Esophagus muscularis mucosa (tissue), 3 donors: ENCODE data around the gene AGFG2.

Experiments
- POLR2A ChIP-seq: fragments of 450-650 bp; IDR thresholded peaks from one replicate; pipeline ENCODE4 v1.6.1; 2017; ENCODE audit warnings: antibody characterized with exemption, moderate library complexity, mild to moderate bottlenecking, low read depth
- TF ChIP-seq, protein P1 (sequence below), 3 experiments: fragments of 200-600 bp in 2 of 3; fragments of 450-650 bp in 1 of 3; sonication (generic) in 2 of 3; IDR thresholded peaks; one replicate each; pipeline ENCODE4 v1.5.1; 2017 to 2019; ENCODE audit warnings: antibody characterized with exemption in 3 of 3, mild to moderate bottlenecking in 2 of 3, moderate library complexity in 1 of 3

DNA sequence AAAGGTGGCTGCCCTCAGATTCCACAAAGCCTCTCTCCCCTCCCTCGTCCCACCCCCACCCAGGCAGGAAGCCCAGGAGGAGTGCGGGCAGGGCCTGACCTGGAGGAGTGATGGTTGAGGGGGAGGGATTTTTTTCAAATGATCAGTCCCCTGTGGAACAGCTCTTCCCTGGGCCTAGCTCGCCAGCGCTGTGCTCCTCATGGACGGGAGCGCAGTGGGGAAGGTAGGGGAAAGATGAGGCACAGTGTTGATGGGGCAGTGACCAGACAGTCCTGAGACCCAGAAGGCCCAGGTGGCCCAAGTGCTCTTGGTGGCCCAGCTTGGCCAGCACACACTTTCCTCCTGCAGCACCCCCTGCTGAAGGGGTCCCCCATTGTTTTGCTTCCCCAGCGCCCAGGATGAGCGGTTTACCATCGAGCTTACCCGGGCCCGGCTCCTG is 26.1 kb downstream of the AGFG2 start:
- TF ChIP-seq, protein P1, sequence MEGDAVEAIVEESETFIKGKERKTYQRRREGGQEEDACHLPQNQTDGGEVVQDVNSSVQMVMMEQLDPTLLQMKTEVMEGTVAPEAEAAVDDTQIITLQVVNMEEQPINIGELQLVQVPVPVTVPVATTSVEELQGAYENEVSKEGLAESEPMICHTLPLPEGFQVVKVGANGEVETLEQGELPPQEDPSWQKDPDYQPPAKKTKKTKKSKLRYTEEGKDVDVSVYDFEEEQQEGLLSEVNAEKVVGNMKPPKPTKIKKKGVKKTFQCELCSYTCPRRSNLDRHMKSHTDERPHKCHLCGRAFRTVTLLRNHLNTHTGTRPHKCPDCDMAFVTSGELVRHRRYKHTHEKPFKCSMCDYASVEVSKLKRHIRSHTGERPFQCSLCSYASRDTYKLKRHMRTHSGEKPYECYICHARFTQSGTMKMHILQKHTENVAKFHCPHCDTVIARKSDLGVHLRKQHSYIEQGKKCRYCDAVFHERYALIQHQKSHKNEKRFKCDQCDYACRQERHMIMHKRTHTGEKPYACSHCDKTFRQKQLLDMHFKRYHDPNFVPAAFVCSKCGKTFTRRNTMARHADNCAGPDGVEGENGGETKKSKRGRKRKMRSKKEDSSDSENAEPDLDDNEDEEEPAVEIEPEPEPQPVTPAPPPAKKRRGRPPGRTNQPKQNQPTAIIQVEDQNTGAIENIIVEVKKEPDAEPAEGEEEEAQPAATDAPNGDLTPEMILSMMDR (IDR thresholded peaks at IDR 0.05): no peak
- TF ChIP-seq POLR2A: no peak
